Measurements from ENCODE around the gene LRP4.
A peak's percentile ranks its signal among the peaks of the same experiment; 100 is the strongest.

The LRP4 gene

GRCh38 chr11:46838501-46838900 lies 79.8 kb downstream of the LRP4 start:
- DNase-seq, result no peak

- DNase-seq, result no peak
Observed at GRCh38 chr11:46837860-46838259, 80.5 kb downstream of the LRP4 start.

GRCh38 chr11:46836870-46837269 lies 81.5 kb downstream of the LRP4 start:
- DNase-seq, result no peak

GRCh38 chr11:46836431-46836830 lies 81.9 kb downstream of the LRP4 start:
- no peak for DNase-seq

- no peak for DNase-seq
Observed at GRCh38 chr11:46835897-46836296, 82.5 kb downstream of the LRP4 start.

GRCh38 chr11:46834821-46835220 lies 83.5 kb downstream of the LRP4 start:
- no peak for DNase-seq

- DNase-seq, result no peak
Observed at GRCh38 chr11:46832511-46833214, 85.7 kb downstream of the LRP4 start.

- DNase-seq, result no peak
Observed at GRCh38 chr11:46827995-46828394, 90.4 kb downstream of the LRP4 start.

GRCh38 chr11:46826310-46827044 lies 91.9 kb downstream of the LRP4 start:
- DNase-seq, result peak; percentile 84

- DNase-seq, result no peak
Observed at GRCh38 chr11:46808799-46809431, 109.4 kb downstream of the LRP4 start.
